ENCODE measurements around the gene ZNF148. TPM values are rescaled to one million over a fixed set of nuclear protein-coding genes. Genes with fewer than 3 reads are reported as not detected.

The ZNF148 gene
- total RNA-seq, 1 donor = 40.1 TPM

GRCh38 chr3:125213364-125213755 lies 161.8 kb downstream of the ZNF148 start:
- TF ChIP-seq CTCF (IDR thresholded peaks at IDR 0.05; ENCODE audit: insufficient read depth, low read length) = no peak
- no peak for DNase-seq (ENCODE audit: low read depth)
- no peak overlapping the region for H3K4me3 ChIP-seq (ENCODE audit: low read depth, low read length)

DNA sequence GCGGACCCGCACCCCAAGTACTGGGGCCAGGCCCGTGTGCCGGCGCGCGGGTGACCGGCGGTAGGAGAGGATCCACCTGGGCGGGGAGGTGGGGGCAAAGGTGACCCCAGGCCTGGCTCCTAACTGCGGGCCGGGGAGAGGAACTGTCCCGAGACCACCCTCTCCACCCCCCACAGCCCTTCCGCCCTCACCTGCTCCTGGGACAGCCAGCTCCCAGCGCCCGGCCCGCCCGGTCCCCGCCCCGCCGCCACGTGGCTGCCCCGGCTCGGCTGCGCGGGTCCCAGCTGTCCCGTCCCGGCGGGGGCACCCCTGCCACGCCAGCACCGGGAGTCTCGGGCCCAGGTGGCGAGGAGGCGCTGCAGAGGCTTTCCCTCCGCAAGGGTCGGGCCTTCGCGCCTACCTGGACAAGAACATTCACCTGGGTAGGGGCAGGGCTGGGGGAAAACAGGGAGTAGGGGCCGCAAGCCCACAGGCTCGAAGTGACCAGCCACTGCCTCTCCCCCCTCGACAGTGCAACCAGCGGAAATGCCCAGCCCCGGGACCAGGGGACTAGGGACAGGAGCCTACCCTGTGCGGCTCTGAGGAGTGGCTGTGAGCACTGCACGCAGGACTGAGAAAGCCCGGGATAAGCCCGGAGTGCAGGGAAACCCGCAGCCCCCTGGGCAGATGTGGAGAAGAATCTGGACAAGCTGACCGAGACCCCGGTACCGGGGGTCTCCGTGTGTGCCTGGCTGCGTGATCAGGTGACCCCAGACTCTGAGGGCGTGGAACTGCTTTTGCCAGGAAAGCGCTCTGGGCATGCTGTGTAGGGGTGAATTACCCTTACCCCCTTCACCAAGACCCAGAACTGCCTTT lies 162.4 kb downstream of the ZNF148 start, which contains the start of gene SLC12A8:
SLC12A8 (minus strand) TSS at position 240 of the 855 bp plus-strand sequence. CDS start 1,399 bp downstream, outside the sequence.
- DNase-seq (ENCODE audit: low read depth) = no peak
- peak within 1 kb of the TSS; percentile 48 for H3K4me3 ChIP-seq (ENCODE audit: low read depth, low read length)
- TF ChIP-seq CTCF (IDR thresholded peaks at IDR 0.05; ENCODE audit: insufficient read depth, low read length) = no peak

GRCh38 chr3:125212091-125212508 lies 163.0 kb downstream of the ZNF148 start:
- TF ChIP-seq CTCF (IDR thresholded peaks at IDR 0.05; ENCODE audit: insufficient read depth, low read length) = no peak
- DNase-seq (ENCODE audit: low read depth) = no peak
- H3K4me3 ChIP-seq (ENCODE audit: low read depth, low read length) = peak overlapping the region; percentile 48

DNA sequence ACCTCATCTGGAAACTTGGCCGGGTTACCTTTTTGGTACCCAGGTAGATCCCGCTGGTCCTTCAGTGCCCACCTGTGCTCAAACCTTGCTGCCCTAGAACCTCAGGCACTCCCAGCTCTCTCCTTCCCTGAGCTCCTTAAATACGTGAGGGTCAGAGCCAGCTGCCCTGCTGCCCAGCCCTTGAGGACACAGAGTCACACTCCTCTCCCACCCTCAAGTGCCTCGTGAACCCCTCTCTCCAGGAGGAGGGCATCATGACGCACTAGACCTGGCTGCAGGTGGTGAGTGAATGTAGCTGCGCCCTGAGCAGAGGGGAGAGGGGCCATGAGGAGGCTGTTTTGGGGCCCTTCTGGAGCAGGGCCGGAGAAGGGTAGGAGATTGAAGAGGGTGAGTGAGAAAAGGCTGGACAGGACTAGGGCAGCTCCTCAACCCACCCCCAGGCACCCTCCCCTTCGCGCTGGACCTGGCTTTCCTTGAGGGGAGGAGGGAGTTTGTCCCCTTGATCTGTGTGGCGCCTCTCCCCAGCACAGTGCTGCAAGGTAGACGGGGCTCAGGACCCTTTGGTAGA lies 163.5 kb downstream of the ZNF148 start:
- TF ChIP-seq CTCF (IDR thresholded peaks at IDR 0.05; ENCODE audit: insufficient read depth, low read length) = no peak
- H3K4me3 ChIP-seq (ENCODE audit: low read depth, low read length) = no peak overlapping the region
- no peak for DNase-seq (ENCODE audit: low read depth)

DNA sequence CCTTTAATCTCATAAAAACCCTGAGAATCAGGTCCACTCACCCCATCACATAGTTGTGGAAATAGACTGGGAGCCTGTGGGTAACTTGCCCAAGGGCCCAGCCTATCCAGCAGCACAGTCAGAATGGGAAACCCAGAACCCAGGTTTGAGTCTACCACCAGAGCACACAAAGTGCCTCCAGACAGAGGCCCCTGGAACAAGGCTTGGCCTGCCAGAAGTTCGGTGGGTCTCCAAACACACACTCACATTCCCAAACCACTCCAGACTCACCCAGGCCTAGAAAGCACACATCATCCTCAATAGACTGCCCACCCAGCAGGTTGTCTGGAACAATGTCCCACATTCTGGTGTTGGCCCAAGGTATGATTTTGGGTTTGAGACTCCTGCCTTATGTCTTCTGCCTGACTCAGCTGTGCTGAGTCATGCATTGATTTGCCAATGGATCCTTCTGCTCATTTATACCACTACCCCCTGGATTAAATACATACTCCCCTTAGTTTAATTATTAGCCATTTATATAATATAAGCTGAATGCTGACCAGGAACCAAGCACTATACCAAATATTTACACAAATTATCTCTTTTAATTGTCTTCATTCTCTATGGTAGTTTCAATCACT lies 167.1 kb downstream of the ZNF148 start:
- no peak overlapping the region for H3K4me3 ChIP-seq (ENCODE audit: low read depth, low read length)
- no peak for TF ChIP-seq CTCF (IDR thresholded peaks at IDR 0.05; ENCODE audit: insufficient read depth, low read length)
- no peak for DNase-seq (ENCODE audit: low read depth)

GRCh38 chr3:125207507-125207906 lies 167.6 kb downstream of the ZNF148 start:
- TF ChIP-seq CTCF (IDR thresholded peaks at IDR 0.05; ENCODE audit: insufficient read depth, low read length) = no peak
- no peak for DNase-seq (ENCODE audit: low read depth)

More at GRCh38 chr3:125207507-125207906, 167.6 kb downstream of the ZNF148 start:
- no peak overlapping the region for H3K4me3 ChIP-seq (ENCODE audit: low read depth, low read length)

Measured in fibroblast of the aortic adventitia (primary cell).